NB4 (cell line): Measurements from ENCODE around the gene SLC6A6.

Source experiments
- DNase-seq: peaks from one replicate; pipeline ENCODE4 v3.0.0; 2010; ENCODE audit warnings: low read depth
- H3K4me3 ChIP-seq: one replicate; pipeline ENCODE4 v1.5.1; 2011; ENCODE audit warnings: mild to moderate bottlenecking, low read depth, low read length, moderate library complexity
- MYC ChIP-seq: IDR thresholded peaks from 2 replicates; pipeline ENCODE4 v1.6.1; 2011; ENCODE audit warnings: low read depth, low read length
- POLR2A ChIP-seq: IDR thresholded peaks from 2 replicates; pipeline ENCODE4 v1.6.1; 2011; ENCODE audit warnings: mild to moderate bottlenecking; ENCODE audit not compliant: insufficient read length; ENCODE audit errors: extremely low read depth
- TF ChIP-seq, protein P1 (sequence below): IDR thresholded peaks from one replicate; pipeline ENCODE4 v1.5.1; 2012; ENCODE audit warnings: low read depth, low read length
- TF ChIP-seq, protein P2 (sequence below): IDR thresholded peaks from 2 replicates; pipeline ENCODE4 v1.6.1; 2011; ENCODE audit warnings: low read depth, low read length

SLC6A6 gene

DNA sequence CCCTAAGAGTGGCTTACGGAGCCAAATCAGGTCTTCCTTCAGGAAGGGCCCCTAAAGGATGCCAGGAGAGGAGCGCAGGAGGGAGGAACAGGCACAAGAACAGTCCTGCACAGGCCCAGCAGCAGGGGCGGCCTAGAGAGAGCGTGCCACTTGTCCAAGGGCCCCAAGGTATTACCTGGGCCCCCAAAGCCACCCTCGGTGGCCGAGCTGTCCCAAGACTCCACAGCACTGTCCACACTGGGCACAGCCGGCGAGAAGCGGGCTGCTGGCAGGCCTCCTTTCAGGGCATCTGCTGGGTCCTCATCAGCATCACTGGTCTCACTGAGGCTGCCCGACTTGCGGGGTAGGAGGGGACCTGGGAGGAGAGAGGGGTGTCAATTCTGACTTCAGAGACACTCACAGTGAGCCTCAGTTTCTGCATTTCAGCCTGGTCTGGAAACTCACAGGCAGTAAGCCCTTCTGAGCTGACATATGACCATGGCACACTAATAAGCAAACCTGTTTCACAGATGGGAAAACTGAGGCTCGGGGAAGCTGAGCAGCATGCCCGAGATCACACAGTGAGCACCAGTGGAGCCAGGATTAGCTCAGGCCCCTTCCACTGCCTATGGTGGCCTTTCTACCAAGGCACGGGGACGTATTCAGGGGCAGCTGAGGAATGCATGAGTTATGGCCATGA is 104.4 kb downstream of the SLC6A6 start:
- TF ChIP-seq MYC: no peak
- TF ChIP-seq, protein P1, sequence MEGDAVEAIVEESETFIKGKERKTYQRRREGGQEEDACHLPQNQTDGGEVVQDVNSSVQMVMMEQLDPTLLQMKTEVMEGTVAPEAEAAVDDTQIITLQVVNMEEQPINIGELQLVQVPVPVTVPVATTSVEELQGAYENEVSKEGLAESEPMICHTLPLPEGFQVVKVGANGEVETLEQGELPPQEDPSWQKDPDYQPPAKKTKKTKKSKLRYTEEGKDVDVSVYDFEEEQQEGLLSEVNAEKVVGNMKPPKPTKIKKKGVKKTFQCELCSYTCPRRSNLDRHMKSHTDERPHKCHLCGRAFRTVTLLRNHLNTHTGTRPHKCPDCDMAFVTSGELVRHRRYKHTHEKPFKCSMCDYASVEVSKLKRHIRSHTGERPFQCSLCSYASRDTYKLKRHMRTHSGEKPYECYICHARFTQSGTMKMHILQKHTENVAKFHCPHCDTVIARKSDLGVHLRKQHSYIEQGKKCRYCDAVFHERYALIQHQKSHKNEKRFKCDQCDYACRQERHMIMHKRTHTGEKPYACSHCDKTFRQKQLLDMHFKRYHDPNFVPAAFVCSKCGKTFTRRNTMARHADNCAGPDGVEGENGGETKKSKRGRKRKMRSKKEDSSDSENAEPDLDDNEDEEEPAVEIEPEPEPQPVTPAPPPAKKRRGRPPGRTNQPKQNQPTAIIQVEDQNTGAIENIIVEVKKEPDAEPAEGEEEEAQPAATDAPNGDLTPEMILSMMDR: no peak
- no peak for TF ChIP-seq POLR2A
- TF ChIP-seq, protein P2, sequence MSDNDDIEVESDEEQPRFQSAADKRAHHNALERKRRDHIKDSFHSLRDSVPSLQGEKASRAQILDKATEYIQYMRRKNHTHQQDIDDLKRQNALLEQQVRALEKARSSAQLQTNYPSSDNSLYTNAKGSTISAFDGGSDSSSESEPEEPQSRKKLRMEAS: no peak
- DNase-seq: no peak
- H3K4me3 ChIP-seq: no peak overlapping the region

DNA sequence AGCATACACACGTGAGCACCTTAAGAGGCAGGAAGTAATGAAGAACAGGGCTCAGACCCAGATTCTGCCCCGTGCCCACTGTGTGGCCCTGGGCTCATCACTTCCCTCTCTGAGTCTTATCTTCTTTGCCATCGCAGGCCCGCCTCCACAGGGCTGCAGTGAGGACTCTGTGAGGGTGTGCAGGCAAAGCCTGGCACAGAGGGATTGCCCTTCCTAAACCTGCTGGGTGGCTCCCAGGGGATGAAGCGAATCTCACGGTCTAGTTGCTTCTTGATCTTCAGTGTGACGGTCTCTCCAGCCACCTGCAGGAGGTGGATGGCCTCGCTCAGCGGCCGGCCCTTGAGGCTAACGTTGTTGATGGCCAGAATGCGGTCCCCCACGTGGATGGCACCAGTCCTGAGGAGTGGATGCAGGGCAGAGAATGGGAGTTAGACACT is 104.9 kb downstream of the SLC6A6 start:
- TF ChIP-seq, protein P1: no peak
- TF ChIP-seq POLR2A (no peak), MYC (no peak)
- TF ChIP-seq, protein P2: no peak
- DNase-seq: peak; percentile 46
- H3K4me3 ChIP-seq: no peak overlapping the region

DNA sequence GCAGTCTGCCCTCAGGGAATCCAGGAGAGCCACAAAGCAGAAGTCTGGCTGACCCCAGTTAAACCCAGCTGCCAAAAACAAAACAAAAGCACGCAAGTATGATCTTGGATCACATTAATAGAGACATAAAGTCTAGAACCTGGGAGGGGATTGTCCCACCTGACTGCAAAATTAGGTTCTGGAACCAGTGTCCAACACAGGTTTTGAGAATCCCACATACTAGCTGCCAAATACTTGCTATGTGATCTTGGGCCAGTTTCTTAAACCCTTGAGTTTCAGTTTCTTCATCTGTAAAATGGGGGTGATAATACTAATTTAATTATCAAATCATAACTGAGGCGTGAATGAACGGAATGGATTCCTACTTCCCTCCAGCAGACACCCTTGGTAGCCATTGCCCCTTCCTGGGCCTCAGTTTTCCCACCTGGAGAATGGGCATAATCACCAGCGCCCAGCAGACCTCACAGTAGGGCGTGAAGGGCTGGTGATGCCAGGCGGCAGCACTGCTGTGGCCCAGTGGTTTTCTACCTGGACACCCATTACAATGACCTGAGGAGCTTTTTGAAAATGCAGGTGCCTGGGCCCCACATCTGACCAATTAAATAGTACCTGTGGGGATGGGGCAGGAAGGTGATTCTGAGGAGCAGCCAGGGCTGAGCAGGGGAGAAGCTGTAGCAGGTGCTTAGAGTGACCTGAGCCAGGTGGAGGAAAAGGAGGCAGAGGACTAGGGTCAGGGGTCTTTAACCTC is 105.5 kb downstream of the SLC6A6 start:
- no peak overlapping the region for H3K4me3 ChIP-seq
- no peak for DNase-seq
- no peak for TF ChIP-seq MYC
- TF ChIP-seq, protein P1: no peak
- TF ChIP-seq, protein P2: no peak
- TF ChIP-seq POLR2A: no peak

DNA sequence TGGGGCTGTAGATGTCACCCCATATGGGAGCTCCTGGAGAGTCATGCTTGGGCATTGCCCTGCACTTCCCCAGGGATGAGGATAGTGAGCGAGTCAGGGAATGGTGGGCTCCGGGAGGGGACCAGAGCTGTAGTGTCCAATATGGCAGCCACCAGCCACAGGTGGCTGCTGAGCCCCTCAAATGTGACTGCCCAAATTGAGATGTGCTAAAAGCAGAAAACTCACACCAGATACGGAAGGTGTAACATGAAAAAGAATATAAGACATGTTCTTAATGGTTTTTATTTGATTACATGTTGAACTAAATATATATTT is 106.1 kb downstream of the SLC6A6 start:
- TF ChIP-seq, protein P1: no peak
- TF ChIP-seq POLR2A (no peak), MYC (no peak)
- no peak overlapping the region for H3K4me3 ChIP-seq
- no peak for DNase-seq

DNA sequence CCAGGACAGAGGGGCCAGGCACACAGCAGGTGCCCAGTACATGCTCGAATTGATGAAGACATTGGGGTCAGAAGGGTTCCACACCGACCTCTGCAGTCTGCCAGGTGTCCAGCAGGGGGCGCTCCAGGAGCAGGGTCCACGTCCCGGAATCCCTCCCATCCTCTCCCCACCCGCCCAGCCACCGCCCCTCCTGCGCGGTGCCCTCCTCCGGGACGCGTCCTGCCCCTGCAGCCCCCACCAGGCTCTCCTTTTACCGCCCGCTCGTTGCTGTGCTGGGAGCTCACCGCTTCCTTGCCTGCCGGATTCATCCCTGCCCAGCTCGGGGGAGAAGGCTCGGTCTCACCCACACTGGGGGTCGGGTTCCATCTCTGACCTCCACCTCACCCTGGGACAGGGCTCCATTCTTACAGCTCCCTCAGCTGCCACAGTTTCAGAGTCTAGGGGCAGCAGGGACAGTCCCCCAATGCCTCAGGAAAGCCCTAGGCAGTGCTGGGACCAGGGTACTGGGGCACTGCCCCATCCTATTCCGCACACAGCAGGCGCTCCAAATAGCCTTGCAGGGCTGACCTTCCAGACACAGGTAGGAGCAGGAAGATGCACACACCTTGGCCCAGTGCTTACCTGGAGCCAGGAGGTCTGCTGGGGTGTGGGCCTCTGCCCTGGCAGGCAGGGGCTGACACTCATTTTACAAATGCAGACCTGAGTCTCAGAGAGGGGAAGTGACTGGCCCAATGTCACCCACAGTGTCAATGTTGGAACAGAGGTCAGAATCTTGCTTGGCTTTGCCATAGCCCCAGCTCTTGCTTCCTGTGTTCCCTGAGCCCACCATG is 106.8 kb downstream of the SLC6A6 start:
- TF ChIP-seq, protein P1: peak; percentile 72
- TF ChIP-seq POLR2A: no peak
- TF ChIP-seq, protein P2: no peak
- DNase-seq: peak; percentile 69
- no peak overlapping the region for H3K4me3 ChIP-seq
